ENCODE measurements around the gene ALG12. TPM values are rescaled to one million over a fixed set of nuclear protein-coding genes. Genes with fewer than 3 reads are reported as not detected.

ALG12 gene
- total RNA-seq, 1 experiment from 2014 or later = 18.6 TPM

DNA sequence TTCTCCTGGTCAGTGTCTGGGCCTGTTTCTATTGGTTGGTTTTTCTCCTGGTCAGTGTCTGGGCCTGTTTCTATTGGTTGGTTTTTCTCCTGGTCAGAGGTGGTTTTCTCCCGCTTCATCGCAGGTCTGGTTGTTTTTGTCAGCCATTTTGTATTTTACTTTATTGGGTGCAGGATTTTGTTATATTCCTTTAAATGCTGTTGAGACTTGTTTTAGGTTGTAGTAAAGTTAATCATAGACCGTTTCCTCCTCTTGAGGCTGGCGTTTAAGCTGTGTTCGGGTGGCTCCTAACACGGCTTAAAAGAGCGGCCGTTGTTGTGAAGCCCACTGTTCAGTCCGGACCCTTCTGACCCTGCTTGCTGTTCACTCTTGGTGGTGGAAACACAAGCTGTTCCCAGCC is 38.4 kb downstream of the ALG12 start:
- H3K27ac ChIP-seq (ENCODE audit: low read depth, low read length, poor library complexity, severe bottlenecking) = no peak overlapping the region
- H3K4me3 ChIP-seq (ENCODE audit: low read depth, low read length, poor library complexity, severe bottlenecking) = no peak overlapping the region
- no TSS peak for BruUV-seq (replicated peaks)
- H3K9me3 ChIP-seq (ENCODE audit: low read depth, low read length, poor library complexity, severe bottlenecking) = no peaks in the 10 kb centered on the region
- TF ChIP-seq EZH2 (IDR thresholded peaks at IDR 0.05; ENCODE audit: borderline replicate concordance, low read depth, low read length, poor library complexity, severe bottlenecking) = no peak
- TF ChIP-seq, protein P1, sequence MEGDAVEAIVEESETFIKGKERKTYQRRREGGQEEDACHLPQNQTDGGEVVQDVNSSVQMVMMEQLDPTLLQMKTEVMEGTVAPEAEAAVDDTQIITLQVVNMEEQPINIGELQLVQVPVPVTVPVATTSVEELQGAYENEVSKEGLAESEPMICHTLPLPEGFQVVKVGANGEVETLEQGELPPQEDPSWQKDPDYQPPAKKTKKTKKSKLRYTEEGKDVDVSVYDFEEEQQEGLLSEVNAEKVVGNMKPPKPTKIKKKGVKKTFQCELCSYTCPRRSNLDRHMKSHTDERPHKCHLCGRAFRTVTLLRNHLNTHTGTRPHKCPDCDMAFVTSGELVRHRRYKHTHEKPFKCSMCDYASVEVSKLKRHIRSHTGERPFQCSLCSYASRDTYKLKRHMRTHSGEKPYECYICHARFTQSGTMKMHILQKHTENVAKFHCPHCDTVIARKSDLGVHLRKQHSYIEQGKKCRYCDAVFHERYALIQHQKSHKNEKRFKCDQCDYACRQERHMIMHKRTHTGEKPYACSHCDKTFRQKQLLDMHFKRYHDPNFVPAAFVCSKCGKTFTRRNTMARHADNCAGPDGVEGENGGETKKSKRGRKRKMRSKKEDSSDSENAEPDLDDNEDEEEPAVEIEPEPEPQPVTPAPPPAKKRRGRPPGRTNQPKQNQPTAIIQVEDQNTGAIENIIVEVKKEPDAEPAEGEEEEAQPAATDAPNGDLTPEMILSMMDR (conservative IDR thresholded peaks at IDR 0.05; ENCODE audit: low read depth, low read length) = no peak
- intact Hi-C loops (cut with micrococcal nuclease; ENCODE audit: unreplicated experiment) = no loop called here
- peaks cover 9% of the 10 kb centered on the region for H3K4me1 ChIP-seq (ENCODE audit: insufficient read depth, low read length, poor library complexity, severe bottlenecking)
- DNase-seq (ENCODE audit: low spot score) = no peak
- no peaks in the 10 kb centered on the region for H3K27me3 ChIP-seq (replicated peaks; ENCODE audit: insufficient read depth, low read depth, low read length, poor library complexity)
- ChIA-PET CTCF (no interaction called here), POLR2A (ENCODE audit: low non-redundant PET) (no interaction called here)
- peaks cover 17% of the 10 kb centered on the region for H3K36me3 ChIP-seq (ENCODE audit: insufficient read depth, low read length, poor library complexity, severe bottlenecking)

DNA sequence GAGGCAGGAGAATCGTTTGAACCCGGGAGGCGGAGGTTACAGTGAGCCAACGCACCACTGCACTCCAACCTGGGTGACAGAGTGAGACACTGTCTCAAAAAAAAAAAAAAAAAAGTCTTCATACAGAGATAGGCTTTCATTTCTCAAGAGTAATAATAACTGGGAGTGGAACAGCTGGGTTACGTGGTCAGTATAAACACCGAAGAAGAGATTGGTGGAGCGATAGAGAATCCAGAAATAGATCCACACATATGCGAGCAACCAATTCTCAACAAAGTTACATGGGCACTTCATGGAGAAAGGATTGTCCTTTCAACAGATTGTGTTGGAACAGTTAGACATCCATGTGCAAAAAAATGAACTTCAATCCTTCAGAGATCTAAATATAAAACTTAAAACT is 40.0 kb downstream of the ALG12 start:
- POLR2A ChIA-PET (ENCODE audit: low non-redundant PET) = no interaction called here
- no peak for TF ChIP-seq EZH2 (IDR thresholded peaks at IDR 0.05; ENCODE audit: borderline replicate concordance, low read depth, low read length, poor library complexity, severe bottlenecking)
- TF ChIP-seq, protein P1 (conservative IDR thresholded peaks at IDR 0.05; ENCODE audit: low read depth, low read length) = no peak
- no peaks in the 10 kb centered on the region for H3K27me3 ChIP-seq (replicated peaks; ENCODE audit: insufficient read depth, low read depth, low read length, poor library complexity)
- no peak overlapping the region for H3K27ac ChIP-seq (ENCODE audit: low read depth, low read length, poor library complexity, severe bottlenecking)
- H3K36me3 ChIP-seq (ENCODE audit: insufficient read depth, low read length, poor library complexity, severe bottlenecking) = peaks cover 13% of the 10 kb centered on the region
- no peaks in the 10 kb centered on the region for H3K9me3 ChIP-seq (ENCODE audit: low read depth, low read length, poor library complexity, severe bottlenecking)
- DNase-seq (ENCODE audit: low spot score) = no peak
- H3K4me1 ChIP-seq (ENCODE audit: insufficient read depth, low read length, poor library complexity, severe bottlenecking) = peaks cover 9% of the 10 kb centered on the region
- CTCF ChIA-PET = no interaction called here
- no peak overlapping the region for H3K4me3 ChIP-seq (ENCODE audit: low read depth, low read length, poor library complexity, severe bottlenecking)
- BruUV-seq (replicated peaks) = no TSS peak
- intact Hi-C loops (cut with micrococcal nuclease; ENCODE audit: unreplicated experiment) = no loop called here

DNA sequence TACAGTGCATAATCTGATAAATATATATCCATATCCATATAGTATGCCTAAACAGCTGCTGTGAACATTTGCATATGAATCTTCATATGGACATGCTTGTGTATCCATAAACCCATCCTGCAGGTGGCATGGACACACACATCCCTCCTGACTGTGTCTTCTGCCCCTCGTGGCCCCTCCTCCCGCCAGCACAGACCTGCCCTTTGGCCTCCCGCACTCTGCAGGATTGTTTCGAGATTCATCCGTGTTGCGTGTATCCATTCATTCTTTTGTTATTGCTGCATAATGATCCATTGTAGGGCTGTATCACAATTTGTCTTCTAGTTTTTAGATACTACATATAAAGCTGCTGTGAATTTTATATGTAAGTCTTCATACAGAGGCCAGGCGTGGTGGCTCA is 40.6 kb downstream of the ALG12 start:
- Histone ChIP-seq H3K36me3 (ENCODE audit: insufficient read depth, low read length, poor library complexity, severe bottlenecking) (peaks cover 11% of the 10 kb centered on the region), H3K4me1 (ENCODE audit: insufficient read depth, low read length, poor library complexity, severe bottlenecking) (peaks cover 8% of the 10 kb centered on the region), H3K27ac (ENCODE audit: low read depth, low read length, poor library complexity, severe bottlenecking) (no peak overlapping the region), H3K4me3 (ENCODE audit: low read depth, low read length, poor library complexity, severe bottlenecking) (no peak overlapping the region), H3K27me3 (replicated peaks; ENCODE audit: insufficient read depth, low read depth, low read length, poor library complexity) (no peaks in the 10 kb centered on the region), H3K9me3 (ENCODE audit: low read depth, low read length, poor library complexity, severe bottlenecking) (no peaks in the 10 kb centered on the region)
- POLR2A ChIA-PET (ENCODE audit: low non-redundant PET) = no interaction called here
- CTCF ChIA-PET = no interaction called here
- BruUV-seq (replicated peaks) = no TSS peak
- intact Hi-C loops (cut with micrococcal nuclease; ENCODE audit: unreplicated experiment) = no loop called here
- TF ChIP-seq, protein P1 (conservative IDR thresholded peaks at IDR 0.05; ENCODE audit: low read depth, low read length) = no peak
- TF ChIP-seq EZH2 (IDR thresholded peaks at IDR 0.05; ENCODE audit: borderline replicate concordance, low read depth, low read length, poor library complexity, severe bottlenecking) = no peak
- DNase-seq (ENCODE audit: low spot score) = no peak
